AG08395 (cell line): Measurements from ENCODE around the gene CEACAM18.
"Not testable (repeated sequence)": the region's sequence is repeated elsewhere in the genome, so short reads cannot be mapped to it uniquely, and the experiment has no call there.

ENCODE experiments used
- DNase-seq: peaks from one replicate; pipeline ENCODE4 v3.0.0; 2012; ENCODE audit warnings: mixed read lengths, low spot score

The CEACAM18 gene

GRCh38 chr19:51493776-51494175 lies 15.4 kb downstream of the CEACAM18 start:
- no peak for DNase-seq

GRCh38 chr19:51497666-51498065 lies 19.3 kb downstream of the CEACAM18 start:
- no peak for DNase-seq

GRCh38 chr19:51500931-51501330 lies 22.6 kb downstream of the CEACAM18 start:
- DNase-seq, result not testable (repeated sequence)

GRCh38 chr19:51501594-51502263 lies 23.4 kb downstream of the CEACAM18 start, which contains the start of gene SIGLEC12:
Gene SIGLEC12, minus strand, starts transcription at chr19:51501800. Its CDS starts 67 bp downstream, at chr19:51501733.
- DNase-seq, result no peak

GRCh38 chr19:51503286-51503817 lies 25.0 kb downstream of the CEACAM18 start:
- no peak for DNase-seq

GRCh38 chr19:51503896-51504295 lies 25.6 kb downstream of the CEACAM18 start:
- no peak for DNase-seq

GRCh38 chr19:51505904-51506303 lies 27.6 kb downstream of the CEACAM18 start:
- DNase-seq, result no peak

- DNase-seq, result no peak
These were observed 28.9 kb downstream of the CEACAM18 start for GRCh38 chr19:51507192-51507591.

GRCh38 chr19:51507640-51508058 lies 29.3 kb downstream of the CEACAM18 start:
- DNase-seq, result no peak

- no peak for DNase-seq
These were observed 29.9 kb downstream of the CEACAM18 start for GRCh38 chr19:51508059-51508733.

- no peak for DNase-seq
These were observed 31.7 kb downstream of the CEACAM18 start for GRCh38 chr19:51509823-51510660.

- no peak for DNase-seq
These were observed 33.0 kb downstream of the CEACAM18 start for GRCh38 chr19:51511353-51511752.

GRCh38 chr19:51513968-51514367 lies 35.6 kb downstream of the CEACAM18 start:
- DNase-seq, result no peak

- DNase-seq, result peak; percentile 66
These were observed 36.6 kb downstream of the CEACAM18 start for GRCh38 chr19:51514866-51515481.

GRCh38 chr19:51520728-51521127 lies 42.4 kb downstream of the CEACAM18 start:
- no peak for DNase-seq

GRCh38 chr19:51521357-51521756 lies 43.0 kb downstream of the CEACAM18 start:
- no peak for DNase-seq

GRCh38 chr19:51521781-51522180 lies 43.4 kb downstream of the CEACAM18 start:
- DNase-seq, result no peak

- no peak for DNase-seq
These were observed 46.4 kb downstream of the CEACAM18 start for GRCh38 chr19:51524666-51525264.

GRCh38 chr19:51525651-51526050 lies 47.3 kb downstream of the CEACAM18 start:
- no peak for DNase-seq

- no peak for DNase-seq
These were observed 51.0 kb downstream of the CEACAM18 start for GRCh38 chr19:51529301-51529700.

- no peak for DNase-seq
These were observed 52.3 kb downstream of the CEACAM18 start for GRCh38 chr19:51530616-51531015.
